KMS-11 (cell line): Measurements from ENCODE around the gene NTM.

Experiments
- H2AFZ ChIP-seq: fragments of 200-600 bp; sonication (generic); 2 replicates; pipeline ENCODE4 v1.6.1; 2016; ENCODE audit warnings: antibody characterized with exemption, mixed run types, low read depth
- H3K27ac ChIP-seq: fragments of 200-600 bp; sonication (generic); 2 replicates; pipeline ENCODE4 v1.6.1; 2016; ENCODE audit warnings: mild to moderate bottlenecking, mixed run types
- H3K27me3 ChIP-seq: fragments of 200-600 bp; sonication (generic); 2 replicates; pipeline ENCODE4 v1.6.1; 2017; ENCODE audit warnings: mild to moderate bottlenecking, low read depth, mixed run types, moderate library complexity; ENCODE audit not compliant: insufficient read depth
- H3K36me3 ChIP-seq: fragments of 200-600 bp; sonication (generic); 2 replicates; pipeline ENCODE4 v1.6.1; 2017; ENCODE audit warnings: mild to moderate bottlenecking, mixed run types; ENCODE audit not compliant: insufficient read depth
- H3K4me1 ChIP-seq: fragments of 200-600 bp; sonication (generic); 2 replicates; pipeline ENCODE4 v1.6.1; 2016; ENCODE audit warnings: mild to moderate bottlenecking, low read depth, mixed run types; ENCODE audit not compliant: poor library complexity, severe bottlenecking
- H3K4me2 ChIP-seq: fragments of 200-600 bp; sonication (generic); 2 replicates; pipeline ENCODE4 v1.7.0; 2016; ENCODE audit warnings: mild to moderate bottlenecking, mixed run types
- H3K4me3 ChIP-seq: fragments of 200-600 bp; sonication (generic); IDR thresholded peaks from 2 replicates; pipeline ENCODE4 v1.6.1; 2017; ENCODE audit warnings: low read depth, low read length, mixed read lengths; ENCODE audit not compliant: insufficient read depth
- H3K79me2 ChIP-seq: fragments of 200-600 bp; sonication (generic); 2 replicates; pipeline ENCODE4 v1.6.1; 2016; ENCODE audit warnings: low read depth, mixed run types; ENCODE audit not compliant: insufficient read depth
- H3K9ac ChIP-seq: fragments of 200-600 bp; sonication (generic); 2 replicates; pipeline ENCODE4 v1.6.1; 2016; ENCODE audit warnings: mild to moderate bottlenecking, mixed run types
- H4K20me1 ChIP-seq: fragments of 200-600 bp; sonication (generic); 2 replicates; pipeline ENCODE4 v1.6.1; 2016; ENCODE audit warnings: mild to moderate bottlenecking, mixed run types; ENCODE audit not compliant: insufficient read depth
- CTCF ChIP-seq: fragments of 200-600 bp; sonication (generic); conservative IDR thresholded peaks from 2 replicates; pipeline ENCODE4 v1.6.1; 2017; ENCODE audit warnings: low read depth, mild to moderate bottlenecking, antibody characterized with exemption, low read length, moderate library complexity, mixed read lengths

NTM gene

GRCh38 chr11:131467645-131468394, 97.4 kb downstream of the NTM start:
- no peak for TF ChIP-seq CTCF

GRCh38 chr11:131468565-131468964, 98.2 kb downstream of the NTM start:
- H4K20me1 ChIP-seq: no peaks in the 10 kb centered on the region
- no peak overlapping the region for H3K27ac ChIP-seq
- H3K36me3 ChIP-seq: no peaks in the 10 kb centered on the region
- H3K4me2 ChIP-seq: no peak overlapping the region
- no peaks in the 10 kb centered on the region for H3K27me3 ChIP-seq
- H3K79me2 ChIP-seq: no peaks in the 10 kb centered on the region
- no peak overlapping the region for H2AFZ ChIP-seq
- no peak overlapping the region for H3K9ac ChIP-seq
- no peaks in the 10 kb centered on the region for H3K4me1 ChIP-seq
- no peak for TF ChIP-seq CTCF
- H3K4me3 ChIP-seq: no peak overlapping the region

More at GRCh38 chr11:131467645-131468394, 97.4 kb downstream of the NTM start:
- Histone ChIP-seq H3K27me3 (no peaks in the 10 kb centered on the region), H3K36me3 (no peaks in the 10 kb centered on the region), H3K27ac (no peak overlapping the region), H3K4me1 (no peaks in the 10 kb centered on the region), H3K79me2 (no peaks in the 10 kb centered on the region), H4K20me1 (no peaks in the 10 kb centered on the region), H3K4me3 (no peak overlapping the region), H2AFZ (no peak overlapping the region), H3K9ac (no peak overlapping the region), H3K4me2 (no peak overlapping the region)

GRCh38 chr11:131470216-131470925, 100.0 kb downstream of the NTM start:
- Histone ChIP-seq H3K27me3 (no peaks in the 10 kb centered on the region), H3K4me2 (no peak overlapping the region)
- TF ChIP-seq CTCF: no peak

GRCh38 chr11:131471976-131472375, 101.6 kb downstream of the NTM start:
- Histone ChIP-seq H3K4me2 (no peak overlapping the region), H3K36me3 (no peaks in the 10 kb centered on the region), H2AFZ (no peak overlapping the region), H3K79me2 (no peaks in the 10 kb centered on the region), H3K27ac (no peak overlapping the region), H4K20me1 (no peaks in the 10 kb centered on the region), H3K4me3 (no peak overlapping the region), H3K27me3 (no peaks in the 10 kb centered on the region), H3K4me1 (no peaks in the 10 kb centered on the region), H3K9ac (no peak overlapping the region)
- TF ChIP-seq CTCF: no peak

More at GRCh38 chr11:131470216-131470925, 100.0 kb downstream of the NTM start:
- H4K20me1 ChIP-seq: no peaks in the 10 kb centered on the region
- no peak overlapping the region for H2AFZ ChIP-seq
- H3K4me3 ChIP-seq: no peak overlapping the region
- H3K36me3 ChIP-seq: no peaks in the 10 kb centered on the region
- H3K9ac ChIP-seq: no peak overlapping the region
- H3K79me2 ChIP-seq: no peaks in the 10 kb centered on the region
- no peaks in the 10 kb centered on the region for H3K4me1 ChIP-seq
- H3K27ac ChIP-seq: no peak overlapping the region
